ENCODE results near the gene DBF4B.
A peak's percentile ranks its signal among the peaks of the same experiment; 100 is the strongest.
"Not testable (repeated sequence)": the region's sequence is repeated elsewhere in the genome, so short reads cannot be mapped to it uniquely, and the experiment has no call there.

The DBF4B gene

DNA sequence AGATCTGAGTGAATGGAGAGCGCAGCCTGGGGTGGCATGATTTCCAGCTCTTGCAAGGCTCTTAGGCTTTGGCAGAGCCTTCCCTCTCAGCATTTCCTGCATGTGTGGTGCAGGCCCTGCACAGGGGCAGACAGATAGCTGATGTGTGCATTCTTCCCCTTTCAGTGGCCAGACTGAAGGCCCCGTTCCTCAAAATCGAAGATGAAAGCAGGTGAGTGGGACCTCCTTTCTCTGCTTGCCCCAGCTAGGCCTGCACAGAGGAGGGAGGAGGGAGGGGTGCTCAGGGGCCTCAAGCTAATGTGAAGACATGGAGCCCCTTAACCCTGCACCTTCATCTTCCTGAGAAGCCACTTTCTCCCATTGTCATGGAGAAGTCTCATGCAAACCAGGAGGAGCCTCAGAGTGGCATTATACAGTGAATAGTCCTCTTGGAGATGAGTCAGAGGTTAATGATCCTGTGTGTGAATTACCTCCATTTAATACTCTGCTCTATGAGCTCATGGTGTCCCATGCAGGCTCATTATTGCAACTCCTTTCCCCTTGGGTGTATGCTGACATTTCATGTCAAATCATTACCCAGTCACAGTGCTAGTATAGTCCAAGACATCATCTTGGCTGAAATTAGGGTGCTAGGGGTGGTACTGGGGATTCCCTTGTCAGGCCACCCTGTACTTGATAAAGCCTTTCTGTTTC lies 29.9 kb downstream of the DBF4B start:
- H3K27me3 Mint-ChIP-seq (ENCODE audit: low read depth, poor library complexity): no peaks in the 10 kb centered on the region
- H3K9me3 Mint-ChIP-seq: no peaks in the 10 kb centered on the region
- no peaks in the 10 kb centered on the region for H3K4me1 Mint-ChIP-seq
- no peak overlapping the region for H3K4me3 Mint-ChIP-seq
- no peak for DNase-seq
- TF ChIP-seq, protein P1, sequence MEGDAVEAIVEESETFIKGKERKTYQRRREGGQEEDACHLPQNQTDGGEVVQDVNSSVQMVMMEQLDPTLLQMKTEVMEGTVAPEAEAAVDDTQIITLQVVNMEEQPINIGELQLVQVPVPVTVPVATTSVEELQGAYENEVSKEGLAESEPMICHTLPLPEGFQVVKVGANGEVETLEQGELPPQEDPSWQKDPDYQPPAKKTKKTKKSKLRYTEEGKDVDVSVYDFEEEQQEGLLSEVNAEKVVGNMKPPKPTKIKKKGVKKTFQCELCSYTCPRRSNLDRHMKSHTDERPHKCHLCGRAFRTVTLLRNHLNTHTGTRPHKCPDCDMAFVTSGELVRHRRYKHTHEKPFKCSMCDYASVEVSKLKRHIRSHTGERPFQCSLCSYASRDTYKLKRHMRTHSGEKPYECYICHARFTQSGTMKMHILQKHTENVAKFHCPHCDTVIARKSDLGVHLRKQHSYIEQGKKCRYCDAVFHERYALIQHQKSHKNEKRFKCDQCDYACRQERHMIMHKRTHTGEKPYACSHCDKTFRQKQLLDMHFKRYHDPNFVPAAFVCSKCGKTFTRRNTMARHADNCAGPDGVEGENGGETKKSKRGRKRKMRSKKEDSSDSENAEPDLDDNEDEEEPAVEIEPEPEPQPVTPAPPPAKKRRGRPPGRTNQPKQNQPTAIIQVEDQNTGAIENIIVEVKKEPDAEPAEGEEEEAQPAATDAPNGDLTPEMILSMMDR (IDR thresholded peaks at IDR 0.05): no peak
- peaks cover 31% of the 10 kb centered on the region for H3K36me3 Mint-ChIP-seq (ENCODE audit: low read depth)
- no peak overlapping the region for H3K27ac Mint-ChIP-seq

GRCh38 chr17:44741316-44741715 lies 32.9 kb downstream of the DBF4B start:
- TF ChIP-seq, protein P1 (IDR thresholded peaks at IDR 0.05): no peak

GRCh38 chr17:44745301-44745700 lies 36.8 kb downstream of the DBF4B start:
- Mint-ChIP-seq H3K36me3 (ENCODE audit: low read depth) (peaks cover 48% of the 10 kb centered on the region), H3K9me3 (no peaks in the 10 kb centered on the region), H3K4me1 (peaks cover 18% of the 10 kb centered on the region), H3K27ac (no peak overlapping the region), H3K27me3 (ENCODE audit: low read depth, poor library complexity) (no peaks in the 10 kb centered on the region), H3K4me3 (no peak overlapping the region)
- TF ChIP-seq, protein P1 (IDR thresholded peaks at IDR 0.05): no peak
- DNase-seq: no peak

More at GRCh38 chr17:44741316-44741715, 32.9 kb downstream of the DBF4B start:
- Mint-ChIP-seq H3K4me1 (no peaks in the 10 kb centered on the region), H3K27me3 (ENCODE audit: low read depth, poor library complexity) (no peaks in the 10 kb centered on the region), H3K27ac (no peak overlapping the region), H3K9me3 (no peaks in the 10 kb centered on the region), H3K4me3 (no peak overlapping the region), H3K36me3 (ENCODE audit: low read depth) (peaks cover 37% of the 10 kb centered on the region)
- DNase-seq: no peak

DNA sequence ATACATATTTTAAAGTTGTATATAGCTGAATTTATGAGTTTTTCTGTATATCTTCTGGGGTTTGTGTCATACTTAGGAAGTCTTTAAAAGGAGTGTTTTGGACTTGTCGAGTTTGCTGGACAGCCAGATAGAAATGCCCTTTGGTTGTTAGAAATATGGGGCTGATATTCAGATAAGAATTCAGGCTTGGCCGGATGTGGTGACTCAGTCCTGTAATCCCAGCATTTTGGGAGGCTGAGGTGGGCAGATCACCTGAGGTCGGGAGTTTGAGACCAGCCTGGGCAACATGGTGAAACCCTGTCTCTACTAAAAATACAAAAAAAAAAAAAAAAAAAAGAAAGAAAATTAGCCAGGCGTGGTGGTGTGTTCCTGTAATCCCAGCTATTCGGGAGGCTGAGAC lies 37.3 kb downstream of the DBF4B start:
- H3K4me3 Mint-ChIP-seq: not testable (repeated sequence)

GRCh38 chr17:44747566-44747965 lies 39.1 kb downstream of the DBF4B start:
- peaks cover 25% of the 10 kb centered on the region for H3K4me1 Mint-ChIP-seq
- TF ChIP-seq, protein P1 (IDR thresholded peaks at IDR 0.05): no peak
- no peak overlapping the region for H3K27ac Mint-ChIP-seq

More for the DNA sequence above, 37.3 kb downstream of the DBF4B start:
- not testable (repeated sequence) for DNase-seq; H3K27me3 Mint-ChIP-seq (ENCODE audit: low read depth, poor library complexity); H3K27ac Mint-ChIP-seq; H3K9me3 Mint-ChIP-seq
- peaks cover 46% of the 10 kb centered on the region for H3K36me3 Mint-ChIP-seq (ENCODE audit: low read depth)
- H3K4me1 Mint-ChIP-seq: peaks cover 18% of the 10 kb centered on the region

GRCh38 chr17:44749076-44749979 lies 40.9 kb downstream of the DBF4B start:
- H3K9me3 Mint-ChIP-seq: no peaks in the 10 kb centered on the region
- peaks cover 6% of the 10 kb centered on the region for H3K27me3 Mint-ChIP-seq (ENCODE audit: low read depth, poor library complexity)
- H3K4me1 Mint-ChIP-seq: peaks cover 25% of the 10 kb centered on the region
- peaks cover 41% of the 10 kb centered on the region for H3K36me3 Mint-ChIP-seq (ENCODE audit: low read depth)
- H3K27ac Mint-ChIP-seq: no peak overlapping the region
- peak; percentile 27 for DNase-seq
- no peak overlapping the region for H3K4me3 Mint-ChIP-seq
- TF ChIP-seq, protein P1 (IDR thresholded peaks at IDR 0.05): no peak

More at GRCh38 chr17:44747566-44747965, 39.1 kb downstream of the DBF4B start:
- peaks cover 3% of the 10 kb centered on the region for H3K27me3 Mint-ChIP-seq (ENCODE audit: low read depth, poor library complexity)
- no peaks in the 10 kb centered on the region for H3K9me3 Mint-ChIP-seq
- peaks cover 47% of the 10 kb centered on the region for H3K36me3 Mint-ChIP-seq (ENCODE audit: low read depth)
- no peak overlapping the region for H3K4me3 Mint-ChIP-seq
- no peak for DNase-seq

Measured in nephron progenitor cell (in vitro differentiated cells).